Duodenal mucosa (tissue), 2 donors: ENCODE results near the gene SECTM1.

Experiments used
- H3K27ac ChIP-seq: one replicate; pipeline ENCODE4 v1.7.0; 2013; ENCODE audit warnings: low read depth, low read length
- H3K27me3 ChIP-seq, 2 donors: one replicate each; pipeline ENCODE4 v1.7.0; 2013; ENCODE audit warnings: low read length in 2 of 2, control low read depth in 1 of 2; ENCODE audit not compliant: insufficient read depth in 2 of 2, control insufficient read depth in 1 of 2
- H3K36me3 ChIP-seq, 2 donors: one replicate each; pipeline ENCODE4 v1.7.0; 2013; ENCODE audit warnings: low read length in 2 of 2, control low read depth in 1 of 2; ENCODE audit not compliant: insufficient read depth in 2 of 2, control insufficient read depth in 1 of 2
- H3K4me1 ChIP-seq, 2 donors: one replicate each; pipeline ENCODE4 v1.7.0; 2013; ENCODE audit warnings: low read length in 2 of 2, control low read depth in 1 of 2; ENCODE audit not compliant: insufficient read depth in 2 of 2, control insufficient read depth in 1 of 2
- H3K4me3 ChIP-seq, 2 donors: one replicate each; pipeline ENCODE4 v1.7.0; 2013; ENCODE audit warnings: low read length in 2 of 2, low read depth in 1 of 2
- H3K9ac ChIP-seq, 2 donors: one replicate each; pipeline ENCODE4 v1.7.0; 2013; ENCODE audit warnings: low read length in 2 of 2, low read depth in 1 of 2
- H3K9me3 ChIP-seq, 2 donors: one replicate each; pipeline ENCODE4 v1.7.0; 2013; ENCODE audit warnings: low read length in 2 of 2, control low read depth in 1 of 2; ENCODE audit not compliant: control insufficient read depth in 1 of 2

SECTM1 gene

DNA sequence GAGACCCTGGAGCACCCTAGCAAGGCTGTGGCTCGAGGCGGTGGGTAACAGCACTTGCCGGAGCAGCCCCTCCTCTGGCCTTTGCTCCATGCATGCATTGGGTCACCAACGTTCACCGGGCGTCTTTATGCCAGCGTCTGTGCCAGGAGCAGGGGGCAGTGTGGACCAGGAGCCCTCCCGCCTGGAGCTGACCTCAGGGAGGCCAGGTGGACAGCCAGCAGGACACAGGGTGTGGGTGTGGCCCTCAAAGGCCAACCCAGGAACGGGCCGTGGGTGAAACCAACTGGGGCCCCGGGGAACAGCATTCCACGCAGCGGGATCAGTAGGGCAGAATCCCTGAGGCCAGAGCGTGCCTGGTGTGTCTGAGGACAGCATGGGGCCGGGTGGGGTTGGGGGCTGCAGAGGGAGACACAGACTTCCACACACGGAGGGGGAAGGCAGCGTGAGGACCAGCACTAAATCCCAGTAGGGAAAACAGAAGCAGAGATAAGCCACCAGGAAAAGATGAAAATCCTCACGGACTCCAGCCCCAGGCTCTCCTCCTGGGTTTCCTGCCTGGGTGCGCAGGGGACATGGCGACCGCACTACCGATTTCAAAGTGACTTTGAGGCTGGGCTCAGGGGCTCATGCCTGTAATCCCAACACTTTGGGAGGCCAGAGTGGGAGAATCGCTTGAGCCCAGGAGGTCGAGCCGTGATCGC lies 13.3 kb downstream of the SECTM1 start:
- Histone ChIP-seq H3K9ac (peak overlapping the region in 1 of 2 donors; percentile 64), H3K4me1 (peaks cover 25 to 26% of the 10 kb centered on the region in 2 donors)

DNA sequence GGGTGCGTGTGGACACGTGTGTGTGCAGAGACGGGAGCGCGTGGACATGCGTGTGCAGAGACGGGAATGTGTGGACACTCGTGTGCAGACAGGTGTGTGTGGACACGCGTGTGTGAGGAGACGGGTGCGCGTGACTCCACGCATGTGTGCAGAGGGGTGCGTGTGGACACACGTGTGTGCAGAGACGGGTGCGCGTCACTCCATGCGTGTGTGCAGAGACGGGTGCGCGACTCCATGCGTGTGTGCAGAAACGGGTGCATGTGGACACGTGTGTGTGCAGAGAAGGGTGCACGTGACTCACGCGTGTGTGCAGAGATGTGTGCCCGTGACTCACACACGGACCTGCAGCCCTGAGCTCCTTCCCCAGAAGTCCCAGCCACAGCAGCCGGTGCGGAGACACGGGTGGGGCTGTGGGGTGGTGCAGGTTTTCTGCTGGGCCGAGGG lies 13.9 kb downstream of the SECTM1 start:
- Histone ChIP-seq H3K4me1 (peaks cover 19% of the 10 kb centered on the region in 2 donors), H3K9me3 (peaks cover 0 to 7% of the 10 kb centered on the region in 2 donors), H3K4me3 (no peak overlapping the region), H3K9ac (peak overlapping the region in 1 of 2 donors; percentile 25), H3K27me3 (peaks cover 0 to 2% of the 10 kb centered on the region in 2 donors), H3K27ac (no peak overlapping the region), H3K36me3 (no peaks in the 10 kb centered on the region)

More for the DNA sequence above, 13.3 kb downstream of the SECTM1 start:
- H3K27ac ChIP-seq, result no peak overlapping the region
- H3K27me3 ChIP-seq, result peaks cover 0 to 2% of the 10 kb centered on the region in 2 donors
- no peaks in the 10 kb centered on the region for H3K36me3 ChIP-seq
- H3K9me3 ChIP-seq, result peaks cover 0 to 7% of the 10 kb centered on the region in 2 donors
- H3K4me3 ChIP-seq, result peak overlapping the region; percentile 31 to 57

GRCh38 chr17:82318772-82319606 lies 14.6 kb downstream of the SECTM1 start:
- no peak overlapping the region for H3K4me3 ChIP-seq
- no peaks in the 10 kb centered on the region for H3K36me3 ChIP-seq
- H3K27ac ChIP-seq, result no peak overlapping the region
- peaks cover 0 to 2% of the 10 kb centered on the region in 2 donors for H3K27me3 ChIP-seq
- H3K4me1 ChIP-seq, result peaks cover 17 to 18% of the 10 kb centered on the region in 2 donors
- peaks cover 0 to 7% of the 10 kb centered on the region in 2 donors for H3K9me3 ChIP-seq
- peak overlapping the region in 1 of 2 donors; percentile 25 for H3K9ac ChIP-seq

GRCh38 chr17:82318169-82318498 lies 15.4 kb downstream of the SECTM1 start:
- Histone ChIP-seq H3K27me3 (peaks cover 0 to 2% of the 10 kb centered on the region in 2 donors), H3K27ac (no peak overlapping the region), H3K9ac (no peak overlapping the region), H3K36me3 (no peaks in the 10 kb centered on the region), H3K4me1 (peaks cover 17 to 18% of the 10 kb centered on the region in 2 donors), H3K4me3 (no peak overlapping the region), H3K9me3 (peaks cover 0 to 7% of the 10 kb centered on the region in 2 donors)

DNA sequence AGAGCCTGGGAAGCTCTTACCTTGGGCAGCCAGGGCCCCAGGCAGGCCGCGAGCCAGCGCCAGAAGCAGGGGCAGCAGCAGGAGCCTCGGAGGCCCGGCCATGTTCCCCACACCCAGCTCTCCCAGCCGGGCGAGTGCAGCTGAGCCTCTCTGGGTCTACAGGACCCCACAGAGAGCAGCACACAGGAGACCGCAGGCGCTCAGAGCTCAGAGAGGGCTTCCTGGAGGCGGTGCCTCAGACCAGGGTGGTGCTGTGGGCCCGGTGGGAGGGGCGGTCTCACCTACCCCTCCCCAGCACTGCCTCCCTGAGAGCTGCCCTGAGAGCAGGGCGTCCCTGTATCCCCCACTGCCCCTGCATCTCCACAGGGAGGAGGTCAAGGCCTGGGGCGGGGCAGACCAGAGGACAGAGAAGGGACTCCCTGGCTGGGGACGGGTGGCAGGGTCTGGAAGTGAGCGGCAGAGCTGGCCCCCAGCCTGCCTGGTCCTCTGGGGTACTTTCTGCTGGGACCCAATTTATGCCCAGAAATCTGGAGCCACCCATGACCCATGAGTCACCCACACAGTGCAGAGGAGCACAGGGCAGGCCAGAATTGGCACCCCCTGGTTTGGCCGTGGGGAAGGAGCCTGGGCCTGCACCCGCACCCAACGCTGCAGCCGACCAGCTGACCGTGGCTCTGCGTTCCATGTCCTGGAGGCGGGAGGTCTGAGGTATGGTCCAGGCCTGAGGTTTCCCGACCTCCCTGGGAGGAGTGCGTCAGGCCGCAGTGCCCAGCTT lies 16.0 kb downstream of the SECTM1 start, which contains the start of gene CD7:
Gene CD7, minus strand, starts transcription at position 215 of the 775 bp plus-strand sequence. Its CDS starts 113 bp downstream, at position 102.
- Histone ChIP-seq H3K27ac (no peak within 1 kb of the TSS), H3K27me3 (peaks cover 0 to 2% of the 10 kb centered on the region in 2 donors), H3K36me3 (no peaks in the 10 kb centered on the region), H3K9me3 (peaks cover 0 to 7% of the 10 kb centered on the region in 2 donors), H3K4me1 (peaks cover 17 to 18% of the 10 kb centered on the region in 2 donors), H3K9ac (peak within 1 kb of the TSS; percentile 18 to 32), H3K4me3 (peak within 1 kb of the TSS; percentile 36 to 51)

DNA sequence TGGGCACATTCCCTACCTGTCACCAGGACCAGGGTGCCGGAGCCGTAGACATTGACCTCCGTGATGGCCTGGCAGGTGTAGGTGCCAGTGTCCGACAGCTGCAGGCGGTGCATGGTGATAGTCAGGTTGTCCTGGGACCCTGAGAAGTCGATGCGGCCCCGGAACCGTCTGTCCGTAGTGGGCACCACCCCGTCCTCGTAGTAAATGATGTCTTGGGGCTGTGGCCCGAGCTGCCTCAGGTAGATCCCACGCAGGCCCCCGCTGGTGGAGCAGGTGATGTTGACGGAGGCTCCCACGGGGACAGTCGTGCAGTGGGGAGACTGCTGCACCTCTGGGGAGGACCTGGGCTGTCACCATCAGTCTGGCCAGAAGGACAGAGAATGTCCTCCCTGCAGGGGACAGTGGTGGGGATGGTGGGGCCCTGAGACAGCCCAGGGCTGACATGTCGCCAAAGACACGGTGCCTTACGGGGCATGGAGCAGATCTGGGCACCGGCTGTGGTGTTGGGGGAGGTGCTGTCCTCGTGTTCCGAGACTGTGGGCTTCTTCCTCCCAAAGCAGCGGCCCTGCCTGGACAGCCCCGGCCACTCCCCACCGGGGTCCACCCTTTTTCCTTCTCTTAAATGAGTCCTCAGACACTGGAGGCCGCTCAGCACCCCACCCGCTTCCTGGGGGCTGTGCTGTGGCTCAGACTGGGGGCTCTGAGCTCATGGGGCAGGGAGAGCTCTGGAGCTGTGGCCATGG lies 16.7 kb downstream of the SECTM1 start:
- Histone ChIP-seq H3K4me1 (peaks cover 17% of the 10 kb centered on the region in 2 donors), H3K27ac (no peak overlapping the region), H3K9ac (peak overlapping the region; percentile 18 to 32), H3K27me3 (peaks cover 0 to 2% of the 10 kb centered on the region in 2 donors), H3K36me3 (no peaks in the 10 kb centered on the region), H3K4me3 (peak overlapping the region; percentile 36 to 51), H3K9me3 (peaks cover 0 to 7% of the 10 kb centered on the region in 2 donors)

DNA sequence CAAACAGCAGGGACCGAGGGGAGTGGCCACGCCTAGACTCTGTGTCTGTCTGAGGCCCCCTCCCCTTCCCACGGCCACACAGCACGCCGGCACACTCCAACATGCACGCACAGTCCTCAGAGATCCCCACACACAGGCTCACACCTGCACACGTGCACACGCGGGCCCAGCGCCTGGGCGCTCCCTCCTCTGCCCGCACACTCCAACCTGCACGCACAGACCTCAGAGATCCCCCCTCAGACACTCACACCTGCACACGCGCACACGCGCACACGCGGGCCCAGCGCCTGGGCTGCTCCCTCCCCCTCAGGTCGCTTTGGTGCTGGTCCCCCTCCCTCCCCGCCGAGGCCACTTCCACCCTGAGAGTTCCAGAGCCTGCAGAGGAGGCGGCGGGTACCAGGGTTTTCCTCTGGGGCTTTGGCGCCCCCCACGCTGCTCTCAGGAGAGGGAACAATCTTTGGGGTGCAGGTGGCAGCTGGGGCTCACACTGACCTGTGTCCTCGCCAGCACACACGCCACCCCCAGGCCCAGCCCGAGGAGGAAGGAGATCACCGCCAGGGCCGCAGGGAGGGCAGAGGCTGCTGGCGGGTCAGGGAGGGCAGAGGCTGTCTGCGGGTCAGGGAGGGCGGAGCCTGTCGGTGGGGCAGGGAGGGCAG lies 17.7 kb downstream of the SECTM1 start:
- H3K27me3 ChIP-seq, result peaks cover 0 to 2% of the 10 kb centered on the region in 2 donors
- H3K4me3 ChIP-seq, result peak overlapping the region; percentile 47 to 51
- no peak overlapping the region for H3K27ac ChIP-seq

GRCh38 chr17:82314727-82315605 lies 18.6 kb downstream of the SECTM1 start:
- Histone ChIP-seq H3K36me3 (no peaks in the 10 kb centered on the region), H3K27ac (no peak overlapping the region), H3K9me3 (peaks cover 0 to 7% of the 10 kb centered on the region in 2 donors), H3K4me1 (peaks cover 17 to 18% of the 10 kb centered on the region in 2 donors), H3K9ac (no peak overlapping the region), H3K4me3 (no peak overlapping the region), H3K27me3 (peaks cover 0 to 2% of the 10 kb centered on the region in 2 donors)

More for the DNA sequence above, 17.7 kb downstream of the SECTM1 start:
- Histone ChIP-seq H3K4me1 (peaks cover 13 to 14% of the 10 kb centered on the region in 2 donors), H3K9me3 (peaks cover 0 to 7% of the 10 kb centered on the region in 2 donors), H3K36me3 (no peaks in the 10 kb centered on the region), H3K9ac (peak overlapping the region in 1 of 2 donors; percentile 18)
